Kidney (tissue), 14 donors: ENCODE data around the gene ZFPM1. TPM values are rescaled to one million over a fixed set of nuclear protein-coding genes. Genes with fewer than 3 reads are reported as not detected.

Experiments
- DNase-seq, 5 donors: peaks; one replicate each; pipeline ENCODE4 v3.0.0-alpha.2; 2013 to 2020
- FAIRE-seq: peaks from 2 replicates; lab custom pipeline; 2012; peaks lifted over from hg19 to GRCh38; lab: Jason Lieb, UNC
- H3K27ac ChIP-seq, 2 donors: one replicate each; pipeline ENCODE4 v1.7.0; 2013; ENCODE audit warnings: low read depth in 2 of 2, low read length in 2 of 2, inconsistent platforms in 1 of 2
- H3K27me3 ChIP-seq: one replicate; pipeline ENCODE4 v1.7.1; 2013; ENCODE audit warnings: low read length, inconsistent platforms; ENCODE audit not compliant: control insufficient read depth, insufficient read depth
- H3K36me3 ChIP-seq, 3 donors: one replicate each; pipeline versions ENCODE4 v1.7.0 to v1.7.1; 2013; ENCODE audit warnings: low read length in 3 of 3, control low read depth in 1 of 3, inconsistent platforms in 1 of 3; ENCODE audit not compliant: insufficient read depth in 3 of 3, control insufficient read depth in 2 of 3
- H3K4me1 ChIP-seq, 3 donors: one replicate each; pipeline versions ENCODE4 v1.7.0 to v1.7.1; 2013; ENCODE audit warnings: low read length in 3 of 3, inconsistent platforms in 1 of 3, low read depth in 1 of 3; ENCODE audit not compliant: control insufficient read depth in 2 of 3, insufficient read depth in 2 of 3
- H3K4me3 ChIP-seq, 3 donors: one replicate each; pipeline versions ENCODE4 v1.7.0 to v1.8.1; 2013; ENCODE audit warnings: low read length in 3 of 3, control low read depth in 1 of 3, inconsistent platforms in 1 of 3
- H3K9ac ChIP-seq, 3 donors: one replicate each; pipeline versions ENCODE4 v1.7.0 to v1.7.1; 2013; ENCODE audit warnings: low read length in 3 of 3, control low read depth in 1 of 3, inconsistent platforms in 1 of 3
- H3K9me3 ChIP-seq, 3 donors: one replicate each; pipeline versions ENCODE4 v1.7.0 to v1.7.1; 2013; ENCODE audit warnings: low read length in 3 of 3, control low read depth in 1 of 3, inconsistent platforms in 1 of 3; ENCODE audit not compliant: control insufficient read depth in 2 of 3, insufficient read depth in 1 of 3
- intact Hi-C: fragments of 100-400 bp; cut with DNase I; formaldehyde crosslinking; loops from one replicate; pipeline ENCODE4 v1.11.1; 2022
- polyA plus RNA-seq: library from polyadenylated mRNA; stranded (reverse); fragments of 350-450 nt; fragmentation: Illumina TruSeq; extraction: RNeasy Lipid Tissue Mini Kit (QIAGEN cat#74804); gene quantifications from one replicate; pipeline ENCODE4 v1.2.3, GENCODE V29; 2014; ENCODE audit warnings: low read depth, low replicate concordance; ENCODE audit not compliant: insufficient read depth
- total RNA-seq: library from RNA; stranded (reverse); fragmentation: NEBNext Ultra II Directional; extraction: Animal tissue kit (Norgen Biotek cat#: 25700); gene quantifications from one replicate; pipeline ENCODE4 v1.2.1, GENCODE V29; 2021
- TF ChIP-seq, protein P1 (sequence below): IDR thresholded peaks from 3 replicates; pipeline ENCODE4 v1.5.1; 2012; ENCODE audit warnings: mild to moderate bottlenecking, moderate library complexity, borderline replicate concordance; ENCODE audit not compliant: insufficient read depth; ENCODE audit errors: extremely low read depth
- donor health status: control.
- donor health status: control.
- donor health status: control.
- donor health status: control.
- donor health status: control.
- donor health status: DM: yes; HTN: yes; CAD: no.
- donor health status: Normal renal cell carcinoma (clear cell type).

Gene ZFPM1
- total and polyA plus RNA-seq, 2 donors from 2014 or later: 1.9 to 9.2 TPM

DNA sequence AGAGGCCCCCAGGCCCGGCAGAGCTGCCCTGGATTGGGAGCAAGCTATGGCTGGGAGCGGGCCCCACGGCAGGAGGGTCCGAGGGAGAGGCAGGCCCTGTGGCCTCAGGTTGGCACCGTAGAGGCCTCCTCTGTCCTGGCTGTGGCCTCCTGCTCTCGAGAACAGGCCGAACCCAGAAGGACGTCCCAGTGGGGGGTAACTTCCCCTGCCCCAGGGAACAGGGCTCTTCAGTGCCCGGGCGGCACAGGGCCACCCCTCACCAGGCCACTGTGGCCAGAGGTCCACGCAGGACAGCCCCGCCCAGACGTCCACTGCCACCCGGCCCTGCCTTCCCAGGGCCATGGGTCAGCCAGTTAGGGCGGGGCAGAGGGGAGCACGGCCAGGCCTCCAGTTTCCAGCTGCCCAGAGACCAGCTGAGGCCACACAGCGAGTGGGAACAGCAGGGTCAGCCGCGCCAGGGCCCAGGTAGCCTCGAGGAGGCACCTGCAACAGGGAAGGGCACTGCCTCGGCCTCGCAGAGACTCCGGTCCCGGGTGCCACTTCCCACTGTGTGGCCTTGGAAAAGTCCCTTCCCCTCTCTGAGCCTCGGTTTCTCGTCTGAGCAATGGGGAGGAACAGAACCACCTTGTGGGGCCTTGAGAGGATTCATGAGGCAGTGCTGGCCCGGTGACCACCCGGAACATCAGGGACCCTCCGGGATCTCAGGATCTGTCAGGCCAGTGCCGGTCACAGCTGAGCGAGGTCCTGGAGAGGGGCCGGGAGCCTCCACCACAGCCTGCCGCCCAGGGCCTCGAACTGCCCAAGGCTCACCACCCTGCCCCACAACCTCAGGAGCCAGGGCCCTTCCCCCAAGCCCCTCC, 38.3 kb upstream of the ZFPM1 start:
- no peaks in the 10 kb centered on the region for H3K4me1 ChIP-seq
- no peaks in the 10 kb centered on the region for H3K9me3 ChIP-seq
- TF ChIP-seq, protein P1, sequence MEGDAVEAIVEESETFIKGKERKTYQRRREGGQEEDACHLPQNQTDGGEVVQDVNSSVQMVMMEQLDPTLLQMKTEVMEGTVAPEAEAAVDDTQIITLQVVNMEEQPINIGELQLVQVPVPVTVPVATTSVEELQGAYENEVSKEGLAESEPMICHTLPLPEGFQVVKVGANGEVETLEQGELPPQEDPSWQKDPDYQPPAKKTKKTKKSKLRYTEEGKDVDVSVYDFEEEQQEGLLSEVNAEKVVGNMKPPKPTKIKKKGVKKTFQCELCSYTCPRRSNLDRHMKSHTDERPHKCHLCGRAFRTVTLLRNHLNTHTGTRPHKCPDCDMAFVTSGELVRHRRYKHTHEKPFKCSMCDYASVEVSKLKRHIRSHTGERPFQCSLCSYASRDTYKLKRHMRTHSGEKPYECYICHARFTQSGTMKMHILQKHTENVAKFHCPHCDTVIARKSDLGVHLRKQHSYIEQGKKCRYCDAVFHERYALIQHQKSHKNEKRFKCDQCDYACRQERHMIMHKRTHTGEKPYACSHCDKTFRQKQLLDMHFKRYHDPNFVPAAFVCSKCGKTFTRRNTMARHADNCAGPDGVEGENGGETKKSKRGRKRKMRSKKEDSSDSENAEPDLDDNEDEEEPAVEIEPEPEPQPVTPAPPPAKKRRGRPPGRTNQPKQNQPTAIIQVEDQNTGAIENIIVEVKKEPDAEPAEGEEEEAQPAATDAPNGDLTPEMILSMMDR: no peak
- no peak overlapping the region for H3K9ac ChIP-seq
- no peaks in the 10 kb centered on the region for H3K27me3 ChIP-seq
- no peaks in the 10 kb centered on the region for H3K36me3 ChIP-seq
- intact Hi-C loops: no loop called here
- no peak overlapping the region for H3K27ac ChIP-seq
- no peak for FAIRE-seq
- DNase-seq: no peak
- H3K4me3 ChIP-seq: no peak overlapping the region

DNA sequence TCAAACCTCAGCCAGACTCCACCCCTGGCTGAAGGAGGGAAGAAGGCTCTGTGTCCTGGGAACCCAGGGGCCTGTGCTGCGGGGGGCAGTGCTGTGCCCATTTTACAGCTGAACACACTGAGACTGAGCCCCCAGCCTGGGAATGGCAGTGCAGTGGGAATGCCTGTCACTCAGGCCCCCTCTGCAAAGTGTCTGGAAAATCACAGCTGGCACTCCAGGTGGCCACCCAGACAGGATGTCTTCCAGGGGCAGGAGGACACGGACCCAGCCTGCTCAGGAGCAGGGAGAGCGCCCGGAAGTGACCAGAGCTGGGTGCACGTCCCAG, 37.7 kb upstream of the ZFPM1 start:
- H3K36me3 ChIP-seq: no peaks in the 10 kb centered on the region

DNA sequence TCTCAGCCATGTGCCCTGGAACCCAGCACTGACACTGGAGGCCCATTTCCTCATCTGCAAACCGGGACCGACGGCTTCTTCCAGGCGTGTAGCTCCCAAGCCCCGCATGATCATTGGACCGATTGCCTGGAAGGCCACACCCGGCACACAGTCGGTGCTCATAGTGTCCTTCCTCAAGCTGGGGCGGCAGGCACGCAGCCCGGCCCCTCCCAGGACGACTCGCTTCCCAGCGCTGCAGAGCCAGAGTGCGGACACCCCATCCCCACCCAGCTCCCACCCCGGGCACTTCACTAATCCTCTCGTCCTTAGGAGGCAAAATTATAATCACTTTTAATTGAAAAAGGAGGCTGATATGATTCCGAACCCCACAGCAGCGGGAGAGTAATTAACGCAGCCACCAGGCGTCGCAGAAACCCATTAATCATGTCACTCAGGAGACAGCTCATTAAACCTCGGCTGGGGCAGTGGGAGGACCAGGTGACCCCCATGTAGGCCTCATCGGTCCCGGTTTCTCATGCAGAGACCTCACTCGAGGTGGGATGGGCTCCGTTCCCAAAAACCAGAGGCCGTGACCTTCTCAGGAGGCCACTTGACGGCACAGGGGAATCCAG, 37.3 kb upstream of the ZFPM1 start:
- intact Hi-C loops: no loop called here
- Histone ChIP-seq H3K9me3 (no peaks in the 10 kb centered on the region), H3K27me3 (no peaks in the 10 kb centered on the region), H3K36me3 (no peaks in the 10 kb centered on the region), H3K4me1 (no peaks in the 10 kb centered on the region), H3K9ac (no peak overlapping the region), H3K27ac (no peak overlapping the region), H3K4me3 (no peak overlapping the region)
- peak in 4 of 5 donors; percentile 76 to 83 (median 80) for DNase-seq
- FAIRE-seq: no peak
- TF ChIP-seq, protein P1: no peak

More for the DNA sequence above, 37.7 kb upstream of the ZFPM1 start:
- FAIRE-seq (no peak), DNase-seq (no peak)
- Histone ChIP-seq H3K9me3 (no peaks in the 10 kb centered on the region), H3K27me3 (no peaks in the 10 kb centered on the region), H3K9ac (no peak overlapping the region), H3K27ac (no peak overlapping the region), H3K4me3 (no peak overlapping the region), H3K4me1 (no peaks in the 10 kb centered on the region)
- intact Hi-C loops: no loop called here
- TF ChIP-seq, protein P1: no peak
